ENCODE measurements around the gene ITFG2. TPM values are rescaled to one million over a fixed set of nuclear protein-coding genes. Genes with fewer than 3 reads are reported as not detected.

ITFG2 gene
- total and polyA plus RNA-seq, 2 of the 13 experiments (the other 11 are each of a cell fraction or from before 2014, with no cell fraction given), result 14.8 to 15.5 TPM

GRCh38 chr12:2812290-2813213 lies at the start of gene ITFG2 (continued):
- no peak for TF ChIP-seq ZBTB4 (CRISPR knock-in tag; IDR thresholded peaks at IDR 0.05; ENCODE audit: borderline replicate concordance)
- TF ChIP-seq ZNF772 (CRISPR knock-in tag; IDR thresholded peaks at IDR 0.05), result no peak; the same call in 1 of the 2 replicates
- TF ChIP-seq XBP1 (CRISPR knock-in tag; IDR thresholded peaks at IDR 0.05), result peak; percentile 85; the same call in 1 of the 2 replicates
- peak; percentile 77 for TF ChIP-seq NR2F2 (IDR thresholded peaks at IDR 0.05; ENCODE audit: borderline replicate concordance, low read depth)
- TF ChIP-seq ZMYM2 (CRISPR knock-in tag; IDR thresholded peaks at IDR 0.05), result no peak
- TF ChIP-seq SUZ12 (IDR thresholded peaks at IDR 0.05; ENCODE audit: low read depth, low read length), result no peak
- TF ChIP-seq HDAC6 (IDR thresholded peaks at IDR 0.05; ENCODE audit: low read depth, low read length), result no peak
- peak; percentile 75 for TF ChIP-seq MNT (IDR thresholded peaks at IDR 0.05)
- TF ChIP-seq ZNF597 (CRISPR knock-in tag; IDR thresholded peaks at IDR 0.05), result no peak
- peak; percentile 98 for TF ChIP-seq POLR2AphosphoS5 (IDR thresholded peaks at IDR 0.05; ENCODE audit: low read depth, low read length)
- peak; percentile 75; the same call in 1 of the 2 replicates for TF ChIP-seq ZNF34 (CRISPR knock-in tag; IDR thresholded peaks at IDR 0.05; ENCODE audit: borderline replicate concordance)
- TF ChIP-seq NPAS2 (CRISPR knock-in tag; IDR thresholded peaks at IDR 0.05; ENCODE audit: borderline replicate concordance), result no peak
- TF ChIP-seq MLLT10 (CRISPR knock-in tag; IDR thresholded peaks at IDR 0.05), result no peak
- TF ChIP-seq ZNF670 (CRISPR knock-in tag; IDR thresholded peaks at IDR 0.05; ENCODE audit: borderline replicate concordance), result peak; percentile 91
- peak; percentile 35 for TF ChIP-seq CEBPG (CRISPR knock-in tag; IDR thresholded peaks at IDR 0.05)
- TF ChIP-seq SP5 (CRISPR knock-in tag; IDR thresholded peaks at IDR 0.05; ENCODE audit: borderline replicate concordance, low read depth), result peak; percentile 40; the same call in 1 of the 2 replicates
- peak; percentile 77 for TF ChIP-seq TGIF2 (CRISPR knock-in tag; IDR thresholded peaks at IDR 0.05)
- TF ChIP-seq PLSCR1 (CRISPR knock-in tag; IDR thresholded peaks at IDR 0.05; ENCODE audit: borderline replicate concordance), result no peak
- TF ChIP-seq TMF1 (CRISPR knock-in tag; IDR thresholded peaks at IDR 0.05; ENCODE audit: low read depth), result no peak
- TF ChIP-seq ZNF326 (CRISPR knock-in tag; IDR thresholded peaks at IDR 0.05; ENCODE audit: borderline replicate concordance), result no peak
- TF ChIP-seq ZNF333 (CRISPR knock-in tag; IDR thresholded peaks at IDR 0.05; ENCODE audit: borderline replicate concordance), result 0 out of 2 replicates have a peak, but pooled peaks have one; percentile 43
- TF ChIP-seq ZNF616 (CRISPR knock-in tag; IDR thresholded peaks at IDR 0.05; ENCODE audit: low read depth), result peak; percentile 76; the same call in 1 of the 2 replicates
- 0 out of 2 replicates have a peak, but pooled peaks have one; percentile 69 for TF ChIP-seq ZNF607 (CRISPR knock-in tag; IDR thresholded peaks at IDR 0.05; ENCODE audit: borderline replicate concordance)
